GM12875 (cell line): ENCODE results near the gene STX8.
"Not testable (repeated sequence)": the region's sequence is repeated elsewhere in the genome, so short reads cannot be mapped to it uniquely, and the experiment has no call there.

Experiments used
- H3K4me3 ChIP-seq: one replicate; pipeline ENCODE4 v1.5.1; 2011; ENCODE audit warnings: low read depth, low read length, control low read depth
- TF ChIP-seq, protein P1 (sequence below): IDR thresholded peaks from 2 replicates; pipeline ENCODE4 v1.5.1; 2011; ENCODE audit warnings: low read depth, mild to moderate bottlenecking, control low read depth, inconsistent platforms, low read length, moderate library complexity, borderline replicate concordance; ENCODE audit not compliant: insufficient read depth

Gene STX8, protein sequence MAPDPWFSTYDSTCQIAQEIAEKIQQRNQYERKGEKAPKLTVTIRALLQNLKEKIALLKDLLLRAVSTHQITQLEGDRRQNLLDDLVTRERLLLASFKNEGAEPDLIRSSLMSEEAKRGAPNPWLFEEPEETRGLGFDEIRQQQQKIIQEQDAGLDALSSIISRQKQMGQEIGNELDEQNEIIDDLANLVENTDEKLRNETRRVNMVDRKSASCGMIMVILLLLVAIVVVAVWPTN

DNA sequence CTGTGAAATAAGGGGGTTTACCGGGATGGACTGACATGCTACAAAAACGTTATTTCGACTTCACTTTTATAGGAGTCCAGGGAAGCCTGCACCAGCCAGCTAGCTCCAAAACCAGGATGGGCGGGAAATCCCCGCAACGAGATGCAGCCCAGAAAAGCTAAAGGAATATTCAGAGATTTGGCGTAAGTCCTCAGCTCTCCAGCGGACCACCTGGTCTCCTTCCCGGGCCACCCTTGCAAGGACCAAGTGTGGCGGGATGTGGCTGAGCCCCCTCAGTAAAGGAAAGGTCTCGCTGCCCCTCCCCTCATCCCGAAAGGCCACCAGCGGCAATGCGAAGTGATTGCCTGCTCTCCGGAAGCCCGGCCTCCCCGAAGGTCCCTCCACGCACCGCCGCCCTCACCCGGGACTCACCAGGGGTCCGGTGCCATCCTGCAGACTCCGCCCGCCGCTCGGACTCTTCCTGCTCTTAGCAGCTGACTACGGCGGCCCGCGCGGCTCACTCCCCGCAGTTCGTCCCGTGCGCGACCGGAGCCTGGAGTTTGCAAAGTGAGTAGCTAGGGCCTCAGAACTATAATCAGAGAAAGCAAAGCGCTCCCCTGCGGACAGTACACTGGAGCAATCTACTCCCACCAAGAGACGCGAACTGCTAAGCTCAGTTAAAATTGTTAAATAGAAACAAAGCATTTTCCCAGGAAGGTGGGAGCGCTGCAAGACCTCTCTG is at the start of gene STX8:
Gene STX8, minus strand, starts transcription at position 440 of the 721 bp plus-strand sequence. Its CDS starts 12 bp downstream, at position 428.
- peak within 1 kb of the TSS; percentile 88 for H3K4me3 ChIP-seq
- TF ChIP-seq, protein P1, sequence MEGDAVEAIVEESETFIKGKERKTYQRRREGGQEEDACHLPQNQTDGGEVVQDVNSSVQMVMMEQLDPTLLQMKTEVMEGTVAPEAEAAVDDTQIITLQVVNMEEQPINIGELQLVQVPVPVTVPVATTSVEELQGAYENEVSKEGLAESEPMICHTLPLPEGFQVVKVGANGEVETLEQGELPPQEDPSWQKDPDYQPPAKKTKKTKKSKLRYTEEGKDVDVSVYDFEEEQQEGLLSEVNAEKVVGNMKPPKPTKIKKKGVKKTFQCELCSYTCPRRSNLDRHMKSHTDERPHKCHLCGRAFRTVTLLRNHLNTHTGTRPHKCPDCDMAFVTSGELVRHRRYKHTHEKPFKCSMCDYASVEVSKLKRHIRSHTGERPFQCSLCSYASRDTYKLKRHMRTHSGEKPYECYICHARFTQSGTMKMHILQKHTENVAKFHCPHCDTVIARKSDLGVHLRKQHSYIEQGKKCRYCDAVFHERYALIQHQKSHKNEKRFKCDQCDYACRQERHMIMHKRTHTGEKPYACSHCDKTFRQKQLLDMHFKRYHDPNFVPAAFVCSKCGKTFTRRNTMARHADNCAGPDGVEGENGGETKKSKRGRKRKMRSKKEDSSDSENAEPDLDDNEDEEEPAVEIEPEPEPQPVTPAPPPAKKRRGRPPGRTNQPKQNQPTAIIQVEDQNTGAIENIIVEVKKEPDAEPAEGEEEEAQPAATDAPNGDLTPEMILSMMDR, result 0 out of 2 replicates have a peak, but pooled peaks have one; percentile 2

DNA sequence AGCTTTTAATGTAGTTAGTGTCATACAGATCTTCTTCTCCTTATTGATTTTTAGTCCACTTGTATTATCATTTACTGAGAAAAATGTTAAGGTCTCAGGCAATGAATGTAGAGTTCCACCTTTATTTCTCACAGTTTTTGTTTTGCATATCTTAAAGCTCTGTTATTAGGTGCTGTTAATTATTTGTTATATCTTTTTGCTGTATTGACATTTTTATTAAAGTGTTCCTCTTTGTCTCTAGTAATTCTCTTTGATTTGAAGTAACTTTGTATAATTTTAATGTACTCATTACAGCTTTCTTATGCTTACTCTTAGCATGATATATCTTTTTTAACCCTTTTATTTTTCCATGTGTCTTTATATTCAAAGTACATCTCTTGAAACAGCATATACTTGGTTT is 47.3 kb upstream of the STX8 start:
- TF ChIP-seq, protein P1, result no peak
- H3K4me3 ChIP-seq, result no peak overlapping the region

DNA sequence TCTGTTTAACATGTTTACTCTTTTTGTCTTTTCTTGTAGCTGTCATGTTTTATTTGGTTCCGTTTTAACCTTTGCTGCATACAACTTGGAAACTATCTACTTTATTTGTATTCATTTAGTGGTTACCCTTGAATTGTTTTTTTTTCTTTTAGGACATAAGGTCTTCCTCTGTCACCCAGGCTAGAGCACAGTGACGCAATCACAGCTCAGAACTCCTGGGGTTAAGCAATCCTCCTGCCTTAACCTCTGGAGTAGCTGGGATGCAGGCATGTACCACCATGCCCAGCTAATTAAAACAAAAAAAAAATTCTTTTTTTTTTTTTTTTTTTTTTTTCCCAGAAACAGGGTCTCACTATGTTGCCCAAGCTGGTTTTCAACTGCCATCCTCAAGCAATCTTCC is 39.9 kb upstream of the STX8 start:
- TF ChIP-seq, protein P1, result no peak

DNA sequence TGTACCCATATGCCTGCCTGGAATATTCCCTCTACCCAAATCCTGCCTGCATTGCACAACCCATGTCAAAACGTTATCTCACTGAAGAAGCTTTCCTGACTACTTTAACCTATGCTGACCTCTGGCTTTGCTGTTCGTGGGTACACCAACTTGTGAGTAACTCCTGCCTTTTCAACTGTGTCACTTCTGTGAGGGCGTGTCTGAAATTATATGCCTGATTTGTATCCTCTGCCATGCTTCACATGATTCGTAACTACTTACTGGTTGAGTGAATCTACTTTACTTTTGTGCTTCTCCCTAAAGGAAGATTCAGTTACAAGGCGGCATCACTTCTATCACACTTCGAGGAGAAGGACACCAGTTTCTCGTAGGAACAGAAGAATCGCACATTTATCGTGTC is 36.4 kb upstream of the STX8 start:
- TF ChIP-seq, protein P1, result no peak
- H3K4me3 ChIP-seq, result no peak overlapping the region

More for the DNA sequence above, 39.9 kb upstream of the STX8 start:
- no peak overlapping the region for H3K4me3 ChIP-seq

DNA sequence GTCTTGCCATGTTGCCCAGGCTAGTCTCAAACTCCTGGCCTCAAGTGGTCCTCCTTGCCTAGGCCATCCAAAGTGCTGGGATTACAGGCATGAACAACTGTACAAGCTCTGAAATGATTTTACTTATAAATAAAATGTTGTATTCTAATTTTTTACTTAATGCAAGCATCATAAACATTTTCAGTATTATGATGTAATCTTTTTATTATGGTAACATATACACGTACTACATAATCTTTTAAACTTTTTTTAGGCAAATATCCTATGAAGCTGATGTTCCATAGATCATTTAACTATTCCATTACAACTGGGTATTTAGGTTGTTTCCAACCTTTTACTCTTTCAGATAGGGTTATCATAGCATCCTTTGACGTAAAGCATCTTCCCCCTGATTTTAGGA is 35.9 kb upstream of the STX8 start:
- TF ChIP-seq, protein P1, result no peak
- no peak overlapping the region for H3K4me3 ChIP-seq

DNA sequence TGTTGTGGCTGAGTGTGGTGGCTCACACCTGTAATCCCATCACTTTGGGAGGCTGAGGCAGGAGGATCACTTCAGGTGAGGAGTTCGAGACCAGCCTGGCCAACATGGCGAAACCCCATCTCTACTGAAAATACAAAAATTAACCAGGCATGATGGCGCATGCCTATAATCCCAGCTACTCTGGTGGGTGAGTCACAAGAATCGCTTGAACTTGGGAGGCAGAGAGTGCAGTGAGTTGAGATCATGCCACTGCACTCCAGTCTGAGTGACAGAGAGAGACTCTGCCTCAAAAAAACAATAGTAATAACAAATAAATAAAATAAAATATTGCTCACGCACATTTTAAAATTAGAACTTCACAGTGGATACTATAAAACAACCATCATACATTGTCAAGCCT is 31.4 kb upstream of the STX8 start:
- H3K4me3 ChIP-seq, result not testable (repeated sequence)

DNA sequence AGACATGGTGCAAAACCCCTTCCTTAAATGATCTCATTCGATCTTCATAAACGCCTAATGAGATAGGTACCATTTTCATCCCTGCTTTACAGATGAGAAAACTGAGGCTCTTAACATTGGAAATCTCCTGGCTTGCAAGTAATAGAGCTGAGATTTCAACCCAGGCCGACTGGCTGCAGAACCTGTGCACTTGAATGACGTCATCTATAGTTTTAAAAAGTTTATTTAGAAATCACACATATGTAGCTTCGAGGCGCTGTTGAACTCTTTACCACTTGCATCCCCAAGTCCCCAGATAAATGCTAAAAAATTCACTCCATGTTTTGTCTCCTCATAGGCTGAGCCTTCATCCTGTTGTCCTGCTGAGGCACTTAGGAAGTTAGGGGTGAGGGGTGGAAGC is 30.8 kb upstream of the STX8 start:
- H3K4me3 ChIP-seq, result no peak overlapping the region
- TF ChIP-seq, protein P1, result no peak

DNA sequence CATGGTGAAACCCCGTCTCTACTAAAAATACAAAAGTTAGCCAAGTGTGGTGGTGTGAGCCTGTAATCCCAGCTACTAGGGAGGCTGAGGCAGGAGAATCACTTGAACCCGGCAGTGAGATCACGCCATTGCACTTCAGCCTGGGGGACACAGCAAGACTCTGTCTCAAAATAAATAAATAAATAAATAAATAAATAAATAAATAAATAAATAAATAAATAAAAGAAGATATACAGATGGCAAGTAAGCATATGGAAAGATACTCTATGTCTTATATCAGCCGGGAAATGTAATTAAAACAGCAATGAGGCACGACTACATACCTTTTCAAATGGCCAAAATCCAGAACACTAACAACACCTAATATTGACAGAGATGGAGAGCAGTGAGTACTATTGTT is 29.0 kb upstream of the STX8 start:
- H3K4me3 ChIP-seq, result not testable (repeated sequence)
